Frontal cortex (tissue), 4 donors: ENCODE measurements around the gene GRAMD2B. TPM values are rescaled to one million over a fixed set of nuclear protein-coding genes. Genes with fewer than 3 reads are reported as not detected.

ENCODE experiments used
- DNase-seq, 2 donors: peaks; one replicate each; pipeline ENCODE4 v3.0.0; 2012; ENCODE audit warnings: low spot score in 2 of 2
- FAIRE-seq: peaks from 2 replicates; lab custom pipeline; 2012; peaks lifted over from hg19 to GRCh38; lab: Jason Lieb, UNC
- total RNA-seq: library from RNA; depleted of rRNA; stranded (reverse); fragments of >200 nt; gene quantifications from one replicate; pipeline ENCODE4 v1.2.3, GENCODE V29; 2014
- donor health status: control.
- donor health status: control.
- donor health status: control.

The GRAMD2B gene
- total RNA-seq, 1 donor from 2014 or later = 6.5 TPM

DNA sequence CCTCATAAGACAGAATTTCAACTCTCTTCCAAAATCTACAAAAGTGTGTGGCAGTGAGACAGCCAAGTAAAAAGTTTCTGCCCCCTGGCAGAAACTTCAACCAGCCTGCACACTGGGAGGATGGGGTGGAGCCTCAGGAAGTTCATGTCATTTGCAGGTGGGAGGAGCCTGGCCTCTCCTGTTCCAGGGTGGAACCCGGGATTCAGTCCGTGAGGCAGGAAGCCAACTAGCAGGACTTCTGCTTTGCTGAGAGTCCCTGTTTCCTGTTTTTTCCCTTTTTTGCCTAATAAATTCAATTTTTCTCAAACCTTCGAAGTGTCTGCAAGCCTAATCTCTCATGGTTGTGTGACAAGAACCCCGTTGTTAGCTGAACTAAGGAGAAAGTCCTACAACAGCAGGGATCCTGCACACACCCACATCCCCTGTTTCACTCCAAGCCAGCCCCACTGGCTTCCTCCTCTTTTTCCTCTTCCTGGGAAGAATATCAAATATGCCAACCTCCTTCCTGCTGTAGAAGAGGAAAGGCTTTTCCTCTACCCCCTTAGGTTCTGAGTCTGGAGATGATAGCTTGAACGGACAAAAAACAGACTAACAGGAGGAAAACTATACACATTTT lies 102.5 kb downstream of the GRAMD2B start:
- FAIRE-seq = no peak

GRCh38 chr5:126526493-126526892 lies 103.3 kb downstream of the GRAMD2B start:
- no peak for FAIRE-seq
- no peak for DNase-seq

More for the DNA sequence above, 102.5 kb downstream of the GRAMD2B start:
- DNase-seq = no peak

DNA sequence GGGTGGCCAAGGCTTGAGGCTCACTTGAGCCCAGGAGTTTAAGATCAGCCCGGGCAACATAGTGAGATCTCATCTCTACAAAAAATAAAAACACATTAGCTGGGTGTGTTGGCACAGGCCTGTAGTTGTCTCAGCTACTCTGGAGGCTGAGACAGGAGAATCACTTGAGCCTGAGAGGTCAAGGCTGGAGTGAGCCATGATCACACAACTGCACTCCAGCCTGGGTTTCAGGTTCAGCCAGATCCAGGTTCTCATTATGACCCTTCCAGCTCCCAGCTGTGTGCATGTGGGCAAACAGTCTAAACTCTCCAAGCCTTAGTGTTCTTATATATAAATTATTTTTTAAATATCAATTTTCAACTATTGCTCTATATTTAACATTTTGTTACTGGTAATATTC lies 103.9 kb downstream of the GRAMD2B start:
- FAIRE-seq (no peak), DNase-seq (no peak)

- FAIRE-seq = no peak
- no peak for DNase-seq
These were observed 104.7 kb downstream of the GRAMD2B start for GRCh38 chr5:126527892-126528291.

GRCh38 chr5:126531543-126532120 lies 108.4 kb downstream of the GRAMD2B start:
- DNase-seq (no peak), FAIRE-seq (no peak)

GRCh38 chr5:126534553-126534952 lies 111.3 kb downstream of the GRAMD2B start:
- DNase-seq (no peak), FAIRE-seq (no peak)

DNA sequence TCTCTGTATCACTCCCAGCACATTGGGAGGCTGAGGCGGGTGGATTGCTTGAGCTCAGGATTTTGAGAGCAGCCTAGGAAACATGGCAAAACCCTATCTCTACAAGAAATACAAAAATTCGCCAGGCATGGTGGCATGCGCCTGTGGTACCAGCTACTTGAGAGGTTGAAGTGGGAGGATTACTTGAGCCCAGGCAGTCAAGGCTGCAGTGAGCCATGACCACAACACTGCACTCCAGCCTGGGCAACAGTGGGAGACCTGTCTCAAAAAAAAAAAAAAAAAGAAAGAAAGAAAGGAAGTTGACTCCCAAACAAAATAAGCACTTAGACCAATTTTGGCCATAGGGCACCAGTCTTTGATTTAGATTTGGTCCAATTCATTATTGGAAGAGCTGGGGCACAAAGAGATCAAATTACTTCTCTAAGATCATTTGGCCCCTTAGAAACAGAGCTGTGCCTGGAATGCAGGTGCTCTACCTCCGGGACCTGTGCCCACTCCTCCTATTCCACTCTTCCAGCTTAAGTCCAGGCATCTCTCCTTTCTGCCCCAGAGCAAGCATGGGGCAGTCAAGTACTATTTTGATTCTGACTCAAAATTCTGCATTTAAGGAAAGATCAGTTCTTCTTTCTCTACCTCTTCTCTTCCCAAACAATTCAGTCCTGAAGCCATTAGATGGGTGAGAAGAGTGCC lies 112.8 kb downstream of the GRAMD2B start:
- DNase-seq = no peak
- no peak for FAIRE-seq

- DNase-seq (no peak), FAIRE-seq (no peak)
These were observed 113.7 kb downstream of the GRAMD2B start for GRCh38 chr5:126536874-126537273.

DNA sequence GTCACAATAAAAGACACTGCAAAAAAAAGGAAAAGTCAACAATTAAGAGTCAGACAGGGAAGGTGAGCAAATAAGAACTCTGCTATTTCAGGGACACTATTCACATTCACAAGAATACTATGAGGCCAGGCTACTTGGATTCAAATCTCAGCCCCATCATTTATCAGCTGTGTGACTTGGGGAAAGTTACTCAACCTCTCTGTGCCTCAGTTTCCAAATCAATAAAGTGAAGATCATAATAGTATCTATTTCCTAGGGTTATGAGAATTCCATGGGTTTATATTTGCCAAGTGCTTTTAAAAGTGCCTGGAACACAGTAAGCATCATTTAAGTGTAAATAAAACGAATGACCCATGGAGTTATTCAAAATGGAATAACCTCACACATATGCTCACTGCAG lies 115.4 kb downstream of the GRAMD2B start:
- DNase-seq (no peak), FAIRE-seq (no peak)

- no peak for DNase-seq
- no peak for FAIRE-seq
These were observed 117.4 kb downstream of the GRAMD2B start for GRCh38 chr5:126540631-126541030.

- DNase-seq = no peak
These were observed 119.2 kb downstream of the GRAMD2B start for GRCh38 chr5:126542441-126542840.

GRCh38 chr5:126543009-126543408 lies 119.8 kb downstream of the GRAMD2B start:
- DNase-seq (no peak), FAIRE-seq (no peak)

More at GRCh38 chr5:126542441-126542840, 119.2 kb downstream of the GRAMD2B start:
- FAIRE-seq = no peak

DNA sequence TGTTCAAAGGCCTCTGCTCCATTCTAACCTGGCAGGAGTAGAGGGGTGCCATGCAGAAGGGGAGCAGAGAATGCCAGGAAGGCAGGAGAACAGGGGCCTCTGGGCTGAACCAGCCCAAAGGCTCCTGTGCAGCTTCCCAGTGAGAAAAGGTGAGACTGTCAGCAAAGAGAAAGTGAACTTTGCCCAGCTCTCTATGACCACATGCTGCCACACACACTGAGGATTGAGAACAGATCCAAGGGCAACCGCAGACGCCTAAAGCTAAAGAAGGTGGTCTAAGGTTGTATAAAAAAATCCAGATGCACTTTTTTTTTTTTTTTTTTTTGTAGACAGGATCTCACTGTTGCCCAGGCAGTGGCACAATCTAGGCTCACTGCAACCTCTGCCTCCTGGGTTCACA lies 120.5 kb downstream of the GRAMD2B start:
- DNase-seq (no peak), FAIRE-seq (no peak)

Other genes with a start within 250 kb of the GRAMD2B start
- gene ALDH7A1, start 171.8 kb downstream of the GRAMD2B start, total RNA-seq = 38.3 TPM
- gene PHAX, start 177.5 kb downstream of the GRAMD2B start, total RNA-seq = 96.6 TPM